ENCODE measurements around the gene DDX41.

DNA sequence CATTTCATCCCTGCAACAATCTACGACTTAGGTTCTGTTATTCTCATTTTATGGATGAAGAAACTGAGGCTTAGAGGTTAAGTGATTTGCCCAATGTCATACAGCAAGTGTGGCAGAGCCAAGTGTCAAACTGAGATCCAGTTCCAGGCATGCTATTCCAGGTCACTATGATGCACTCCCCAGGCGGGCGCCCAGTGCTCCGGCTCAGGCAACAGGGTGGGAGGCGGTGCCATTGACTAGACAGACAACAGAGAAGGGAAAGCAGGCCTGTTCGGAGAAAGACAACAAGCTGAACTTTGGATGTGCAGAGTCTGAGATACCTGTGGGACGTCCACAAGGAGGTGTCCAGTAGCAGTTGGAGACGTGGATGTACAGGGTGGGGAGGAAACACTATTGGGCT, 10.8 kb upstream of the DDX41 start:
- TF ChIP-seq, protein P1, sequence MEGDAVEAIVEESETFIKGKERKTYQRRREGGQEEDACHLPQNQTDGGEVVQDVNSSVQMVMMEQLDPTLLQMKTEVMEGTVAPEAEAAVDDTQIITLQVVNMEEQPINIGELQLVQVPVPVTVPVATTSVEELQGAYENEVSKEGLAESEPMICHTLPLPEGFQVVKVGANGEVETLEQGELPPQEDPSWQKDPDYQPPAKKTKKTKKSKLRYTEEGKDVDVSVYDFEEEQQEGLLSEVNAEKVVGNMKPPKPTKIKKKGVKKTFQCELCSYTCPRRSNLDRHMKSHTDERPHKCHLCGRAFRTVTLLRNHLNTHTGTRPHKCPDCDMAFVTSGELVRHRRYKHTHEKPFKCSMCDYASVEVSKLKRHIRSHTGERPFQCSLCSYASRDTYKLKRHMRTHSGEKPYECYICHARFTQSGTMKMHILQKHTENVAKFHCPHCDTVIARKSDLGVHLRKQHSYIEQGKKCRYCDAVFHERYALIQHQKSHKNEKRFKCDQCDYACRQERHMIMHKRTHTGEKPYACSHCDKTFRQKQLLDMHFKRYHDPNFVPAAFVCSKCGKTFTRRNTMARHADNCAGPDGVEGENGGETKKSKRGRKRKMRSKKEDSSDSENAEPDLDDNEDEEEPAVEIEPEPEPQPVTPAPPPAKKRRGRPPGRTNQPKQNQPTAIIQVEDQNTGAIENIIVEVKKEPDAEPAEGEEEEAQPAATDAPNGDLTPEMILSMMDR (IDR thresholded peaks at IDR 0.05), result no peak
- no peak for TF ChIP-seq POLR2A (IDR thresholded peaks at IDR 0.05)
